ENCODE data around the gene PVRIG.

- TF ChIP-seq, protein P1, sequence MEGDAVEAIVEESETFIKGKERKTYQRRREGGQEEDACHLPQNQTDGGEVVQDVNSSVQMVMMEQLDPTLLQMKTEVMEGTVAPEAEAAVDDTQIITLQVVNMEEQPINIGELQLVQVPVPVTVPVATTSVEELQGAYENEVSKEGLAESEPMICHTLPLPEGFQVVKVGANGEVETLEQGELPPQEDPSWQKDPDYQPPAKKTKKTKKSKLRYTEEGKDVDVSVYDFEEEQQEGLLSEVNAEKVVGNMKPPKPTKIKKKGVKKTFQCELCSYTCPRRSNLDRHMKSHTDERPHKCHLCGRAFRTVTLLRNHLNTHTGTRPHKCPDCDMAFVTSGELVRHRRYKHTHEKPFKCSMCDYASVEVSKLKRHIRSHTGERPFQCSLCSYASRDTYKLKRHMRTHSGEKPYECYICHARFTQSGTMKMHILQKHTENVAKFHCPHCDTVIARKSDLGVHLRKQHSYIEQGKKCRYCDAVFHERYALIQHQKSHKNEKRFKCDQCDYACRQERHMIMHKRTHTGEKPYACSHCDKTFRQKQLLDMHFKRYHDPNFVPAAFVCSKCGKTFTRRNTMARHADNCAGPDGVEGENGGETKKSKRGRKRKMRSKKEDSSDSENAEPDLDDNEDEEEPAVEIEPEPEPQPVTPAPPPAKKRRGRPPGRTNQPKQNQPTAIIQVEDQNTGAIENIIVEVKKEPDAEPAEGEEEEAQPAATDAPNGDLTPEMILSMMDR (conservative IDR thresholded peaks at IDR 0.05), result no peak
- no peak for TF ChIP-seq EZH2 (IDR thresholded peaks at IDR 0.05; ENCODE audit: low read depth)
Measured at GRCh38 chr7:100171087-100171681, 48.6 kb upstream of the PVRIG start.

All from PC-9 (cell line).